GM12874 (cell line): ENCODE measurements around the gene C2orf74.

Source experiments
- TF ChIP-seq, protein P1 (sequence below): IDR thresholded peaks from 2 replicates; pipeline ENCODE4 v1.5.1; 2011; ENCODE audit warnings: low read depth, mild to moderate bottlenecking, control low read depth, low read length, moderate library complexity; ENCODE audit not compliant: insufficient read depth

The C2orf74 gene

DNA sequence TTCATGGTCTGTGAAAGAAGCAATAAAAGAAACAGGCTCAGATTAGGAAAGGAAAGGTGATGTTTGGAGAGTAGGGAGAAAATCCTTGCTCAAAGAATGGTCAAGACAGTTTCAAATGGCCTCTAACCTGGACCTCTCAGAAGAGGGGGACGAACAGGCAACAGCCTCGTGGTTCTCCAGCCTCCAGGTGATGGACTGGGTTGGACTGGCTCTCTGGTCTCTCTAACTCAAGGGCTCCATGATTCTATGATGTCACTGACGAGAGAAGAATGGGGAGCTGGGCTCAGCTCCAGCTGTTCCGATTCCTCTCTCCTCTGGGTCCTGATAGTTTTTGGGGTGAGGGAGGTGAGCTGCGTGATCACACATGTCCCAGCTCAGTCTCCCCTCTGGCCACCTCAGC lies at the start of gene C2orf74:
Gene C2orf74, plus strand, starts transcription at position 301 of the 400 bp plus-strand sequence. CDS start 327 bp downstream, outside the sequence.
- TF ChIP-seq, protein P1, sequence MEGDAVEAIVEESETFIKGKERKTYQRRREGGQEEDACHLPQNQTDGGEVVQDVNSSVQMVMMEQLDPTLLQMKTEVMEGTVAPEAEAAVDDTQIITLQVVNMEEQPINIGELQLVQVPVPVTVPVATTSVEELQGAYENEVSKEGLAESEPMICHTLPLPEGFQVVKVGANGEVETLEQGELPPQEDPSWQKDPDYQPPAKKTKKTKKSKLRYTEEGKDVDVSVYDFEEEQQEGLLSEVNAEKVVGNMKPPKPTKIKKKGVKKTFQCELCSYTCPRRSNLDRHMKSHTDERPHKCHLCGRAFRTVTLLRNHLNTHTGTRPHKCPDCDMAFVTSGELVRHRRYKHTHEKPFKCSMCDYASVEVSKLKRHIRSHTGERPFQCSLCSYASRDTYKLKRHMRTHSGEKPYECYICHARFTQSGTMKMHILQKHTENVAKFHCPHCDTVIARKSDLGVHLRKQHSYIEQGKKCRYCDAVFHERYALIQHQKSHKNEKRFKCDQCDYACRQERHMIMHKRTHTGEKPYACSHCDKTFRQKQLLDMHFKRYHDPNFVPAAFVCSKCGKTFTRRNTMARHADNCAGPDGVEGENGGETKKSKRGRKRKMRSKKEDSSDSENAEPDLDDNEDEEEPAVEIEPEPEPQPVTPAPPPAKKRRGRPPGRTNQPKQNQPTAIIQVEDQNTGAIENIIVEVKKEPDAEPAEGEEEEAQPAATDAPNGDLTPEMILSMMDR: no peak

DNA sequence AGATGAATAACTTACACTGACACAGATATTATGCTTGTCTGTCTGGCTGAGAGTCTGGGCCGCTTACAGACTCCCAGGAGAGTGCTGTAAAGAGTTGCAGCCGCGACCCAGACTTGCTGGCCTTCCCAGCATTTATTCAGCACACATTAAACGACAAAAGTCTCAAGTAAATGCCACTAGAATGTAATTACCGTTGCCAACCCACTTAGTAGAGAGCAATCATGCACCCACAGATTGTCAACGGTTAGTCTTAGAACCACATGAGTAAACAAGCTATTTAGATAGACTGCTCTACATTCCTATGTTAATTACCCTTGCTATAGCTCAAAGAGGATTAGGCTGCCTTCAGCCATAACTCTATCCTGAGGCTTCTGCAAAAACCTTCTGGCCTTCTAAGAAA lies 47.8 kb upstream of the C2orf74 start:
- TF ChIP-seq, protein P1: no peak

DNA sequence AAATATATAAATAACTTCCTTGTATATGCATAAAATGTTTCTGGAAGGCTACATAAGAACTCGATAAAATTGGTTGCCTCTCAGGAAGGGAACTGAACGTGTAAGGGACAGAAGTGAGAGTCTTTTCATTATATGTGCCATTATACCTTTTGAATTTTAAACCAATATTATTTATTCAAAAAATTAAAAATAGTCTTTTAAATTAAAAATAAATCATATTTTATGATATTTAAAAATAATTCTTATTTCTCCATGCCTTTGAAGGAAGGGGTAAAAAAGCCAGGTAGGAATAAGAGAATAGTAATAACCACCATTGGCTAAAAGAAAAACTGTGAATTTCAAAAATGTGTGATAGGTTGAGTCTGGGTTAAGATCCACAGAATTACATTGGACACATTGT lies 45.7 kb upstream of the C2orf74 start:
- TF ChIP-seq, protein P1: no peak

DNA sequence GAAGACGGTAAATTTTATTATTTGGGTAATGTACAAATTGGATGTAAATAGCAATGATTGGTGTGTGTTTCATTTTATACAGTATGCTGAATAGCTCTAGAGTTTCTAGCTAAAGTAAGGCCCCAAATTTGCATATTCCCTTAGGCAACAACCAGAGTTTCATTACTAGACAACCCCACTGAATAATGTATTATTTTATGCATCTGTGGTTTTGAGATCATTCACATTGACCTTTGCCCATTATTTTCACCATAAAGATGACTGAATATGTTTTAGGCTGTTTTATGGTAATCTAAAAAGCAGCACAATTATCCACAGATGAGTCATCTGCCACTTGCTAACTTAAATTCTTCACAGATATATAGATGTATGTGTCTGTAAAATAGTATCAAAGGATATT lies 44.5 kb upstream of the C2orf74 start:
- TF ChIP-seq, protein P1: no peak

DNA sequence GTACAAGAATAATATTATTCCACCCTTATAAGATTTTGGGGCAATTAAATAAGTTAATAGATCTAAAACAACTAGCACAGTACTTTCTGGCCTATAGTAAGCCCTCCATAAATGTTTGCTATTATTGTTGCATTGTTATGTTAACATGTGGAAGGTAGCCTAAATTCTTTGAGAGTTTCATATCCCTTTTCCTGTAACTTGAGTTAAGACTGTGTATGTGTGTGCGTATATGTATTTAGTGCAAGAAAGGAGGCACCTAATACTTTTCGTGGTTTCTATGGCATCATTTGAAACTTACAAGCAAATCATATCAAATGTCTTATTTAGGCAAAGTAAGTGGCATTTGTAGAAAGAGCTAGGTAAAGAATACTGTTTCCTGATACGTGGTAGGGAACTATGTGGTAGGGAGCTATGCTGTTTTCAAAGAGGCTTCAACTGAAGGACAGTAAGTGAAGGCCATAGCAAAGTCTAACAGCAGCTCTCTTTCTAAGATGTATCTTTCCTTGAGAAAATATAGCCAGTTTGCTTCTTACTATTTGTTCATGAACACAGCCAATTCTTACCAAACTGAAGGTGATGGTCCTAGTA lies 36.8 kb upstream of the C2orf74 start:
- TF ChIP-seq, protein P1: no peak

DNA sequence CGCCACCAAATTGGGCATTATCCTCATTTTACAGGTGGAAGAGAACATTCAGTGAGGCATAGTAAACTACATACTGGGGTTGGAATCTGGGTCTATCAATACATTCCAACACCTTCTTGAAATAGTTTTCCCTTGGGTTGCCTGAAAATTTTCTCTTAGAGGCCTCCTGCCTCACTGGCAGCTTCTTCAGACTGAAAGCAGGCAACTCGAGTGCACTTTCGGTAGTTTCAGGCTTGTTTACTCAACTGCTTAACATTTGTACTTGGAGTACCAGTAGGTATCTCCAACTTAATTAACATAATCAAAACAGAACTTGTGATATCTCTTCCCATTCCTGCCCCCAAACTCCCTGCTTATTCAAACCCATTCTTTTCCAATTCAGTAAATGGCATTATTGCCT lies 36.2 kb upstream of the C2orf74 start:
- TF ChIP-seq, protein P1: no peak

DNA sequence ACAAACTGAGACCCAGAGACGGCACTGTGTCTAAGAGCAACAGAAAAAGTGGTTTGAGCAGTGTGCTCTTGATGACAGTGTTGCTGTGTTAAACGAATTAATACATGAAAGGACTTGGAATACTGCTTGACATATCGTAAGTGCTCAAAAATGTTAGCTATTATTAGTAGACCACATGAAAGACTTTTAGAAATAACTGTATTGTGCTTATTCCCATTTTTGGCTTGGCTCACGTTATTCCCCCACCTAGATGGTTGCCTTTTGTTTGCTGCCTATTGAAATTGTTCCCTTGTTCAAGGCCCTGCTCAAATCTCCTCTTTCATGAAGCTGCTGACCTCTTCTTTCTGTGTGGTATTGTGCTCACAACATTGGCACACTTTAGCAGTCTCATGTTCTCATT lies 27.8 kb upstream of the C2orf74 start:
- TF ChIP-seq, protein P1: no peak
